ENCODE results near the gene RCBTB2.

GRCh38 chr13:48555441-48555840 is 22.6 kb upstream of the RCBTB2 start:
- TF ChIP-seq CTCF (IDR thresholded peaks at IDR 0.05; ENCODE audit: extremely low read depth in 1 of 2, insufficient read depth in 1 of 2, low read depth in 1 of 2, low read length in 2 of 2) (no peak), MAX (IDR thresholded peaks at IDR 0.05; ENCODE audit: insufficient read depth, insufficient read length) (no peak), EZH2 (IDR thresholded peaks at IDR 0.05; ENCODE audit: borderline replicate concordance, low read depth, low read length, severe bottlenecking) (no peak), POLR2A (IDR thresholded peaks at IDR 0.05; ENCODE audit: low read depth, low read length) (no peak), MYC (IDR thresholded peaks at IDR 0.05; ENCODE audit: low read depth, low read length) (no peak), POLR2AphosphoS5 (IDR thresholded peaks at IDR 0.05; ENCODE audit: insufficient read depth, low read depth, low read length) (no peak), FOS (IDR thresholded peaks at IDR 0.05; ENCODE audit: borderline replicate concordance, insufficient read depth, low read length) (no peak)

All from endothelial cell of umbilical vein (primary cell).